GM19043 (cell line): ENCODE data around the gene SOS2.

Experiments used
- ATAC-seq: cut with Tn5 transposase; IDR thresholded peaks from one replicate; pipeline ENCODE4 v1.9.1; 2021; ENCODE audit warnings: low read depth; ENCODE audit not compliant: unreplicated experiment

The SOS2 gene

GRCh38 chr14:50117456-50117855, 113.9 kb downstream of the SOS2 start:
- ATAC-seq = no peak

- no peak for ATAC-seq
These were observed 114.4 kb downstream of the SOS2 start for GRCh38 chr14:50116966-50117365.

GRCh38 chr14:50116181-50116956, 115.0 kb downstream of the SOS2 start, which contains the start of gene VCPKMT:
Gene VCPKMT (minus strand): TSS chr14:50116572. CDS start chr14:50116552, 20 bp downstream.
- ATAC-seq = peak; percentile 96

- ATAC-seq = no peak
These were observed 117.9 kb downstream of the SOS2 start for GRCh38 chr14:50113381-50114035.

- ATAC-seq = no peak
These were observed 120.9 kb downstream of the SOS2 start for GRCh38 chr14:50110323-50111037.

- ATAC-seq = no peak
These were observed 122.0 kb downstream of the SOS2 start for GRCh38 chr14:50109342-50109741.

- no peak for ATAC-seq
These were observed 123.5 kb downstream of the SOS2 start for GRCh38 chr14:50107850-50108249.

- ATAC-seq = no peak
These were observed 125.2 kb downstream of the SOS2 start for GRCh38 chr14:50106178-50106577.

GRCh38 chr14:50103558-50103957, 127.8 kb downstream of the SOS2 start:
- no peak for ATAC-seq

GRCh38 chr14:50101417-50101816, 130.0 kb downstream of the SOS2 start:
- no peak for ATAC-seq

GRCh38 chr14:50100805-50101204, 130.6 kb downstream of the SOS2 start:
- no peak for ATAC-seq

GRCh38 chr14:50099335-50099734, 132.0 kb downstream of the SOS2 start:
- no peak for ATAC-seq

- ATAC-seq = peak; percentile 61
These were observed 135.5 kb downstream of the SOS2 start for GRCh38 chr14:50095895-50096294.

- ATAC-seq = no peak
These were observed 137.2 kb downstream of the SOS2 start for GRCh38 chr14:50094056-50094755.

- ATAC-seq = no peak
These were observed 137.9 kb downstream of the SOS2 start for GRCh38 chr14:50093496-50093895.

- ATAC-seq = no peak
These were observed 139.3 kb downstream of the SOS2 start for GRCh38 chr14:50092006-50092555.

GRCh38 chr14:50091240-50091913, 140.0 kb downstream of the SOS2 start:
- no peak for ATAC-seq

- no peak for ATAC-seq
These were observed 142.2 kb downstream of the SOS2 start for GRCh38 chr14:50089208-50089607.

GRCh38 chr14:50088731-50089130, 142.6 kb downstream of the SOS2 start:
- no peak for ATAC-seq

- no peak for ATAC-seq
These were observed 143.3 kb downstream of the SOS2 start for GRCh38 chr14:50088117-50088515.
